Smooth muscle cell (in vitro differentiated cells): ENCODE measurements around the gene METTL25B. TPM values are rescaled to one million over a fixed set of nuclear protein-coding genes. Genes with fewer than 3 reads are reported as not detected.

Experiments used
- DNase-seq: peaks from one replicate; lab custom pipeline; 2025; ENCODE audit not compliant: unreplicated experiment; lab: John Stamatoyannopoulos, UW
- H2AFZ ChIP-seq: fragments of 200-600 bp; sonication (generic); 2 replicates; pipeline ENCODE4 v1.6.0; 2016; ENCODE audit warnings: antibody characterized with exemption, low read depth, mild to moderate bottlenecking
- H3F3A ChIP-seq: fragments of 200-600 bp; sonication (generic); 2 replicates; pipeline ENCODE4 v1.6.0; 2017; ENCODE audit warnings: antibody characterized with exemption, low read depth
- H3K27ac ChIP-seq: fragments of 200-600 bp; sonication (generic); 2 replicates; pipeline ENCODE4 v1.5.1; 2016; ENCODE audit warnings: low read depth, mild to moderate bottlenecking
- H3K27me3 ChIP-seq: fragments of 200-600 bp; sonication (generic); 2 replicates; pipeline ENCODE4 v1.6.1; 2016; ENCODE audit warnings: low read depth, mild to moderate bottlenecking
- H3K36me3 ChIP-seq: fragments of 200-600 bp; sonication (generic); 2 replicates; pipeline ENCODE4 v1.5.1; 2016; ENCODE audit warnings: low read depth
- H3K4me1 ChIP-seq: fragments of 200-600 bp; sonication (generic); 2 replicates; pipeline ENCODE4 v1.5.1; 2016; ENCODE audit warnings: low read depth
- H3K4me2 ChIP-seq: fragments of 200-600 bp; sonication (generic); 2 replicates; pipeline ENCODE4 v1.6.0; 2016; ENCODE audit warnings: mild to moderate bottlenecking
- H3K4me3 ChIP-seq: fragments of 200-600 bp; sonication (generic); 2 replicates; pipeline ENCODE4 v1.5.1; 2016; ENCODE audit warnings: mild to moderate bottlenecking
- H3K79me2 ChIP-seq: fragments of 200-600 bp; sonication (generic); 2 replicates; pipeline ENCODE4 v1.6.0; 2016; ENCODE audit warnings: low read depth, mild to moderate bottlenecking
- H3K9ac ChIP-seq: fragments of 200-600 bp; sonication (generic); 2 replicates; pipeline ENCODE4 v1.6.0; 2016; ENCODE audit warnings: low read depth
- H3K9me3 ChIP-seq: fragments of 200-600 bp; sonication (generic); replicated peaks from 2 replicates; pipeline ENCODE4 v1.5.1; 2016; ENCODE audit warnings: low read depth
- H4K20me1 ChIP-seq: fragments of 200-600 bp; sonication (generic); 2 replicates; pipeline ENCODE4 v1.6.0; 2016; ENCODE audit warnings: low read depth
- CTCF ChIP-seq: fragments of 200-600 bp; sonication (generic); IDR thresholded peaks from 2 replicates; pipeline ENCODE4 v1.5.1; 2017; ENCODE audit warnings: borderline replicate concordance, mild to moderate bottlenecking, antibody characterized with exemption; ENCODE audit not compliant: insufficient read depth, poor library complexity, severe bottlenecking
- WGBS: methylation state at CpG from one replicate; pipeline ENCODE4 v1.1.7; 2016; ENCODE audit warnings: low lambda C conversion rate; 5-methylcytosine and 5-hydroxymethylcytosine counted together
- polyA plus RNA-seq: library from polyadenylated mRNA; unstranded; fragments of >200 nt; fragmentation: Nextera tagmentation; extraction: Ambion mirVana; gene quantifications from 2 replicates; pipeline ENCODE4 v1.2.1, GENCODE V29; 2016
- total RNA-seq: library from RNA; depleted of rRNA; stranded (reverse); fragments of >200 nt; gene quantifications from 2 replicates; pipeline ENCODE4 v1.2.3, GENCODE V29; 2014

Gene METTL25B
- total and polyA plus RNA-seq, 2 experiments from 2014 or later = 11.0 to 17.5 TPM

- DNase-seq = no peak
- no peaks in the 10 kb centered on the region for H4K20me1 ChIP-seq
These were observed 23.1 kb downstream of the METTL25B start, which contains the start of gene HDGF for GRCh38 chr1:156751451-156751756. Gene HDGF (minus strand): TSS chr1:156751675. CDS start chr1:156751429, 246 bp downstream.

GRCh38 chr1:156751757-156752481 lies 23.6 kb downstream of the METTL25B start:
- 1% methylated on average over 30 of the region's 68 CpGs for WGBS
- no peaks in the 10 kb centered on the region for H4K20me1 ChIP-seq
- peak overlapping the region; percentile 97 for H3K4me2 ChIP-seq
- no peak for TF ChIP-seq CTCF
- H2AFZ ChIP-seq = peak overlapping the region; percentile 80
- peak; percentile 88 for DNase-seq
- H3K9ac ChIP-seq = peak overlapping the region; percentile 81
- no peaks in the 10 kb centered on the region for H3K27me3 ChIP-seq
- H3K27ac ChIP-seq = peak overlapping the region; percentile 69
- peaks cover 47% of the 10 kb centered on the region for H3K79me2 ChIP-seq
- H3K4me1 ChIP-seq = peaks cover 41% of the 10 kb centered on the region
- peaks cover 6% of the 10 kb centered on the region for H3F3A ChIP-seq
- no peaks in the 10 kb centered on the region for H3K36me3 ChIP-seq
- H3K4me3 ChIP-seq = peak overlapping the region; percentile 75
- no peaks in the 10 kb centered on the region for H3K9me3 ChIP-seq

More at GRCh38 chr1:156751451-156751756, 23.1 kb downstream of the METTL25B start, which contains the start of gene HDGF:
- H3F3A ChIP-seq = peaks cover 6% of the 10 kb centered on the region
- H3K36me3 ChIP-seq = no peaks in the 10 kb centered on the region
- peak within 1 kb of the TSS; percentile 100 for H3K9ac ChIP-seq
- H3K79me2 ChIP-seq = peaks cover 48% of the 10 kb centered on the region
- H3K27ac ChIP-seq = peak within 1 kb of the TSS; percentile 100
- under 1% methylated on average over 38 of the region's 48 CpGs for WGBS
- TF ChIP-seq CTCF = no peak
- peak within 1 kb of the TSS; percentile 80 for H2AFZ ChIP-seq
- H3K27me3 ChIP-seq = no peaks in the 10 kb centered on the region
- H3K4me1 ChIP-seq = peaks cover 41% of the 10 kb centered on the region
- H3K9me3 ChIP-seq = no peaks in the 10 kb centered on the region
- peak within 1 kb of the TSS; percentile 97 for H3K4me2 ChIP-seq
- H3K4me3 ChIP-seq = peak within 1 kb of the TSS; percentile 75

GRCh38 chr1:156752843-156753482 lies 24.7 kb downstream of the METTL25B start:
- Histone ChIP-seq H3K4me3 (peak overlapping the region; percentile 75), H3K27me3 (no peaks in the 10 kb centered on the region), H4K20me1 (no peaks in the 10 kb centered on the region), H3K27ac (peak overlapping the region; percentile 69), H3F3A (peaks cover 6% of the 10 kb centered on the region), H3K79me2 (peaks cover 39% of the 10 kb centered on the region), H3K9me3 (no peaks in the 10 kb centered on the region), H3K36me3 (no peaks in the 10 kb centered on the region), H3K4me2 (peak overlapping the region; percentile 97), H2AFZ (no peak overlapping the region), H3K4me1 (peaks cover 33% of the 10 kb centered on the region), H3K9ac (peak overlapping the region; percentile 81)
- no peak for TF ChIP-seq CTCF
- DNase-seq = no peak
- 70% methylated on average over 1 of the region's 1 CpG for WGBS
